ENCODE measurements around the gene NOTCH2. TPM values are rescaled to one million over a fixed set of nuclear protein-coding genes. Genes with fewer than 3 reads are reported as not detected.

Gene NOTCH2
- total and polyA plus RNA-seq, 9 of the 15 experiments (the other 6 are each of a cell fraction or from before 2014, with no cell fraction given) = 0.04 to 1.2 (median 0.28) TPM; not detected in 1

DNA sequence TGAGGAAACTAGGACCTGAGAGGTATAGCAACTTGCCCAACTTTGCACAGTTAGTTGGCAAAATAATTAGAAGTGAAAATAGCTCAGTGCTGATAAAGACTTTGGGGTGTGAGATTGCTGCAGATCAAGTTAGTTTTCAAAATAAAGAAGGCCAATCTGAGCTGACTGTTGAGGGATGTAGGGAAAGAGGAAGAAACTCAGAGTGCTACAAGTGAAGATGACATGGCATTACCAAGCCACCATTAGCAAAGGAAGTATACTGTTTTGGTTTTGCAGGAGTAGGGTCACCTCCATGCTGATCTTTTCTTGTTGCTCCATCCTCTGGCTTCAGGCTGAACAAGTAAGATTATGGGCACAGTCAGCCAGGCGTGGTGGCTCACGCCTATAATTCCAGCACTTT is 94.5 kb downstream of the NOTCH2 start:
- FAIRE-seq = no peak
- ATAC-seq = no peak

DNA sequence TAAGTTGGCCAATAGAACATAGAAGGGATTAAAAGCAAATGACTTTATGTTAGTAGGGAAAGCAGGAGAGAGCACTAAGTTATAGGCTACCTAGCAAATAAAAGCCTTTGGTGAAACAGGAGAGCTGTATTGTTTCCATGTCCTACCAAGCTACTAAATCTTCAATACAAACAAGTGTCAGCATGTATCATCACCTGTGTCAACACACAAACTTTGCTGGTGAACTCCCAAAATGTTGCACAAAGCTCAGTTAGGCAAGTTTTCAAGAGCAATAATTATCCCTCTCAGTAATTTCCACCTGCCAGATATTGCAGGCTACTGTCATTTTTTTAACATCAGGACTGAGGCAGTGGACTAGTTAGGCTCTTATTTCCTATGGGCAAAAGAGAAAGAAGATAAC is 95.4 kb downstream of the NOTCH2 start:
- ChIA-PET POLR2A (interaction anchor here (0.6 kb wide), 1 partner anchor 118 kb away, joined by 3 read pairs; no protein-coding TSS in a partner anchor), CTCF (ENCODE audit: low intra/inter-chr PET ratio) (no interaction called here)
- no peak for FAIRE-seq
- TF ChIP-seq OTX1 (CRISPR knock-in tag; IDR thresholded peaks at IDR 0.05) (no peak), TRIM28 (IDR thresholded peaks at IDR 0.05) (no peak), SRSF7 (optimal IDR thresholded peaks at IDR 0.05; ENCODE audit: low read depth, low read length) (no peak), BACH1 (tag; IDR thresholded peaks at IDR 0.05) (no peak), ATF1 (CRISPR knock-in tag; IDR thresholded peaks at IDR 0.05) (no peak), ATF1 (tag; IDR thresholded peaks at IDR 0.05) (no peak), MTF1 (CRISPR knock-in tag; IDR thresholded peaks at IDR 0.05; ENCODE audit: borderline replicate concordance) (no peak), GATAD2B (IDR thresholded peaks at IDR 0.05; ENCODE audit: borderline replicate concordance) (no peak), TOE1 (IDR thresholded peaks at IDR 0.05; ENCODE audit: borderline replicate concordance) (no peak), TOE1 (CRISPR knock-in tag; IDR thresholded peaks at IDR 0.05; ENCODE audit: borderline replicate concordance, low read depth) (no peak), RBM17 (IDR thresholded peaks at IDR 0.05; ENCODE audit: borderline replicate concordance, low read depth, low read length) (no peak), KLF16 (IDR thresholded peaks at IDR 0.05) (no peak), SLC30A9 (CRISPR knock-in tag; IDR thresholded peaks at IDR 0.05) (no peak), ZFX (CRISPR knock-in tag; IDR thresholded peaks at IDR 0.05) (no peak), RAD51 (IDR thresholded peaks at IDR 0.05; ENCODE audit: borderline replicate concordance, low read depth) (no peak), TCF3 (CRISPR knock-in tag; IDR thresholded peaks at IDR 0.05) (no peak), CBX8 (IDR thresholded peaks at IDR 0.05; ENCODE audit: borderline replicate concordance, extremely low read depth, low read depth, low read length, poor library complexity, severe bottlenecking) (no peak), MCM7 (IDR thresholded peaks at IDR 0.05) (no peak)

More for the DNA sequence above, 94.5 kb downstream of the NOTCH2 start:
- Histone ChIP-seq H3K4me3 (no peak overlapping the region), H3K27ac (ENCODE audit: extremely low read depth, low read depth, low read length) (no peak overlapping the region), H3K9me3 (replicated peaks; ENCODE audit: control insufficient read depth, insufficient read depth, low read depth, low read length) (no peaks in the 10 kb centered on the region), H3K4me1 (replicated peaks in 1 of 2; ENCODE audit: control insufficient read depth in 2 of 2, insufficient read depth in 2 of 2, low read length in 2 of 2) (no peaks in the 10 kb centered on the region), H3K4me2 (ENCODE audit: insufficient read depth, low read length) (no peak overlapping the region), H2AFZ (ENCODE audit: low read depth, low read length) (no peak overlapping the region), H3K9ac (ENCODE audit: insufficient read depth in 1 of 2, low read depth in 2 of 2, low read length in 2 of 2) (no peak overlapping the region), H3K36me3 (ENCODE audit: control insufficient read depth, insufficient read depth, low read length) (no peaks in the 10 kb centered on the region), H4K20me1 (replicated peaks; ENCODE audit: control insufficient read depth, insufficient read depth, low read length) (no peaks in the 10 kb centered on the region), H3K27me3 (ENCODE audit: control insufficient read depth in 2 of 2, insufficient read depth in 2 of 2, low read length in 2 of 2) (peaks cover 3 to 7% of the 10 kb centered on the region in 2 experiments; a peak in 4 of 5 replicates), H3K79me2 (ENCODE audit: control insufficient read depth, insufficient read depth, low read length) (no peaks in the 10 kb centered on the region), H3K9me1 (ENCODE audit: control insufficient read depth, insufficient read depth, low read length) (no peaks in the 10 kb centered on the region)
- in situ Hi-C loops (cut with MboI) (no loop called here), intact Hi-C loops (cut with micrococcal nuclease) (loop anchor here (10.0 kb wide), 1 partner anchor 50 kb away; no protein-coding TSS in a partner anchor)
- POLR2A ChIA-PET = no interaction called here
- TF ChIP-seq HMG20A (CRISPR knock-in tag; conservative IDR thresholded peaks at IDR 0.05) (no peak), RAD51 (IDR thresholded peaks at IDR 0.05; ENCODE audit: borderline replicate concordance, low read depth) (no peak), ZFPM2 (CRISPR knock-in tag; IDR thresholded peaks at IDR 0.05) (no peak), NFRKB (IDR thresholded peaks at IDR 0.05; ENCODE audit: low read depth) (no peak), NFE2 (IDR thresholded peaks at IDR 0.05; ENCODE audit: low read depth) (0 out of 2 replicates have a peak, but pooled peaks have one; percentile 6), CBFB (CRISPR knock-in tag; IDR thresholded peaks at IDR 0.05) (no peak), SNRNP70 (optimal IDR thresholded peaks at IDR 0.05; ENCODE audit: low read depth, low read length) (no peak), CBFA2T2 (conservative IDR thresholded peaks at IDR 0.05) (no peak), GATAD2A (IDR thresholded peaks at IDR 0.05) (no peak)
- BruUV-seq (replicated peaks) = no TSS peak
- WGBS (ENCODE audit: insufficient coverage, low coverage, missing lambda C conversion rate) = 4% methylated on average over 2 of the region's 2 CpGs
- no peak for DNase-seq (ENCODE audit: extremely low read depth in 1 of 4, low spot score in 3 of 4)
- CTCF ChIA-PET (ENCODE audit: low intra/inter-chr PET ratio) = no interaction called here

More for the DNA sequence above, 95.4 kb downstream of the NOTCH2 start:
- no peak overlapping the region for H3K4me2 ChIP-seq (ENCODE audit: insufficient read depth, low read length)
- H3K79me2 ChIP-seq (ENCODE audit: control insufficient read depth, insufficient read depth, low read length) = no peaks in the 10 kb centered on the region
- H3K4me3 ChIP-seq = no peak overlapping the region
- in situ Hi-C loops (cut with MboI) = loop anchor here (25.0 kb wide), 1 partner anchor 163 kb away; no protein-coding TSS in a partner anchor
- H4K20me1 ChIP-seq (replicated peaks; ENCODE audit: control insufficient read depth, insufficient read depth, low read length) = no peaks in the 10 kb centered on the region
- H3K9me3 ChIP-seq (replicated peaks; ENCODE audit: control insufficient read depth, insufficient read depth, low read depth, low read length) = no peaks in the 10 kb centered on the region
- H3K27me3 ChIP-seq (ENCODE audit: control insufficient read depth in 2 of 2, insufficient read depth in 2 of 2, low read length in 2 of 2) = peaks cover 3 to 7% of the 10 kb centered on the region in 2 experiments; a peak in 4 of 5 replicates
- intact Hi-C loops (cut with micrococcal nuclease) = loop anchor here (10.0 kb wide), 1 partner anchor 49 kb away; no protein-coding TSS in a partner anchor
- H2AFZ ChIP-seq (ENCODE audit: low read depth, low read length) = no peak overlapping the region
- H3K4me1 ChIP-seq (replicated peaks in 1 of 2; ENCODE audit: control insufficient read depth in 2 of 2, insufficient read depth in 2 of 2, low read length in 2 of 2) = no peaks in the 10 kb centered on the region
- no peaks in the 10 kb centered on the region for H3K36me3 ChIP-seq (ENCODE audit: control insufficient read depth, insufficient read depth, low read length)
- no peaks in the 10 kb centered on the region for H3K9me1 ChIP-seq (ENCODE audit: control insufficient read depth, insufficient read depth, low read length)
- no TSS peak for BruUV-seq (replicated peaks)
- H3K27ac ChIP-seq (ENCODE audit: extremely low read depth, low read depth, low read length) = no peak overlapping the region
- no peak for DNase-seq (ENCODE audit: extremely low read depth in 1 of 4, low spot score in 3 of 4)
- ATAC-seq = no peak
- H3K9ac ChIP-seq (ENCODE audit: insufficient read depth in 1 of 2, low read depth in 2 of 2, low read length in 2 of 2) = no peak overlapping the region

Data from K562 (cell line).